RPMI8226 (cell line): ENCODE measurements around the gene PTPRG.

Experiments used
- DNase-seq: peaks from one replicate; pipeline ENCODE4 v3.0.0-alpha.2; 2015

The PTPRG gene

GRCh38 chr3:61903931-61904657 is 342.7 kb downstream of the PTPRG start:
- DNase-seq = peak; percentile 39

GRCh38 chr3:61907210-61907795 is 345.9 kb downstream of the PTPRG start:
- DNase-seq = no peak

- DNase-seq = no peak
These were observed 347.0 kb downstream of the PTPRG start for GRCh38 chr3:61908382-61908781.

- no peak for DNase-seq
These were observed 349.4 kb downstream of the PTPRG start for GRCh38 chr3:61910732-61911131.

- DNase-seq = no peak
These were observed 350.8 kb downstream of the PTPRG start for GRCh38 chr3:61912158-61912557.

- DNase-seq = no peak
These were observed 352.3 kb downstream of the PTPRG start for GRCh38 chr3:61913701-61914100.

GRCh38 chr3:61914276-61914675 is 352.9 kb downstream of the PTPRG start:
- DNase-seq = no peak

GRCh38 chr3:61915296-61915695 is 353.9 kb downstream of the PTPRG start:
- no peak for DNase-seq

- no peak for DNase-seq
These were observed 358.0 kb downstream of the PTPRG start for GRCh38 chr3:61919371-61919770.

GRCh38 chr3:61922118-61922517 is 360.7 kb downstream of the PTPRG start:
- no peak for DNase-seq

- DNase-seq = no peak
These were observed 362.8 kb downstream of the PTPRG start for GRCh38 chr3:61924090-61924735.

- DNase-seq = no peak
These were observed 363.6 kb downstream of the PTPRG start for GRCh38 chr3:61924991-61925390.

- no peak for DNase-seq
These were observed 364.4 kb downstream of the PTPRG start for GRCh38 chr3:61925721-61926120.

GRCh38 chr3:61926923-61927322 is 365.6 kb downstream of the PTPRG start:
- DNase-seq = no peak

- DNase-seq = no peak
These were observed 366.0 kb downstream of the PTPRG start for GRCh38 chr3:61927332-61927731.

- no peak for DNase-seq
These were observed 366.7 kb downstream of the PTPRG start for GRCh38 chr3:61928039-61928438.

GRCh38 chr3:61928776-61929314 is 367.5 kb downstream of the PTPRG start:
- DNase-seq = no peak

- DNase-seq = no peak
These were observed 368.2 kb downstream of the PTPRG start for GRCh38 chr3:61929617-61930016.

GRCh38 chr3:61932499-61932898 is 371.1 kb downstream of the PTPRG start:
- DNase-seq = no peak

GRCh38 chr3:61933798-61934504 is 372.6 kb downstream of the PTPRG start:
- DNase-seq = no peak

GRCh38 chr3:61934505-61934871 is 373.1 kb downstream of the PTPRG start:
- no peak for DNase-seq

- no peak for DNase-seq
These were observed 374.4 kb downstream of the PTPRG start for GRCh38 chr3:61935814-61936213.

- DNase-seq = peak; percentile 29
These were observed 375.1 kb downstream of the PTPRG start for GRCh38 chr3:61936344-61936937.
